Fibroblast of skin of scalp (primary cell): ENCODE results near the gene KRT3. TPM values are rescaled to one million over a fixed set of nuclear protein-coding genes. Genes with fewer than 3 reads are reported as not detected.

Source experiments
- DNase-seq: peaks from one replicate; pipeline ENCODE4 v3.0.0-alpha.2; 2013
- polyA plus RNA-seq, 2 experiments: library from polyadenylated mRNA; unstranded; fragments of 120-200 nt; gene quantifications; one replicate each; pipeline ENCODE4 v1.2.1, GENCODE V29; 2013; ENCODE audit not compliant: insufficient read length in 2 of 2

KRT3 gene
- 0.05 TPM for polyA plus RNA-seq (2013, experiment 1 of 2; ENCODE audit: insufficient read length)
- not detected for polyA plus RNA-seq (2013, experiment 2 of 2; ENCODE audit: insufficient read length)

GRCh38 chr12:52795694-52796428, at the start of gene KRT3:
KRT3 (minus strand) TSS chr12:52796117; CDS start chr12:52796042, 75 bp downstream.
- no peak for DNase-seq

- no peak for DNase-seq
Measured at GRCh38 chr12:52844386-52844785, 48.5 kb upstream of the KRT3 start.

- DNase-seq: no peak
Measured at GRCh38 chr12:52839436-52840105, 43.7 kb upstream of the KRT3 start.

DNA sequence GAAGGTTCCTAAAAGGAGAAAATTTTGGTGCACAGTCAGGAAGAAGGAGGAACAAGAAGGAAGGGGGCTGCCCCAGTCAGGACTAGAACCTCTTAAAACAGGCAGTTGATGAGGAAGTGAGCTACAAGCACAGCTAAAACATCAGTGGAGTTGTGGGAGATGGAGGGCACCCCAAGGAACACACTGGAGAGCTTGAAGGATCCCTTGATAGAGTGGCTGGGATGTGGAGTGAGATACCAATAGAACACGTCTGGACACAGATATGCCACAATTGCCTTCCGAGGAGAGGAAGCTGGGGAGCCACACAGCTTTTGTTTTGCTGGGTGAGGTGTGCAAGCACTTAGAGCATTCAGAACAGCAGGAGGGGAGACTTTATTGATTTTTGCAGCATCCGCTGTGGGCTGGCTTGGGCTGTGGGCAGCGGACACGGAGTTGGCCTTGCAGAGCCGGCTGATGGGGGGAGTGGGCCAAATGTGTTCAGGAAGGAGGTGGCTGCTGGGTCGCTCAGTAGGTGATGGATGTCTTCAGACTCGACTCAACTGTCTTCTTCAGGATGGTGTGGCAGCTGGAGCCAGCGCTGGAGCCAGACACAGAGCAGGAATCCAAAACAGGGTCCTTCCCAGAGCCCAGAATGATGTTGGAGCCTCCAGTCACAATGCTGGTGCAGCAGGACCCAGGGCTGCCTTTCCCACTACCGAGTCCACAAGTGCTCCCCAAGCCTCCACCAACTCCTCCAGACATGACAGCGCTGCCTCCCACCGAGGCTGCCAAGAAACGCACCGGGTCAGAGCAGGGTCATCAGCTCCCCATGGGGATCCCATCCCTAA, 42.9 kb upstream of the KRT3 start:
- DNase-seq: no peak

DNA sequence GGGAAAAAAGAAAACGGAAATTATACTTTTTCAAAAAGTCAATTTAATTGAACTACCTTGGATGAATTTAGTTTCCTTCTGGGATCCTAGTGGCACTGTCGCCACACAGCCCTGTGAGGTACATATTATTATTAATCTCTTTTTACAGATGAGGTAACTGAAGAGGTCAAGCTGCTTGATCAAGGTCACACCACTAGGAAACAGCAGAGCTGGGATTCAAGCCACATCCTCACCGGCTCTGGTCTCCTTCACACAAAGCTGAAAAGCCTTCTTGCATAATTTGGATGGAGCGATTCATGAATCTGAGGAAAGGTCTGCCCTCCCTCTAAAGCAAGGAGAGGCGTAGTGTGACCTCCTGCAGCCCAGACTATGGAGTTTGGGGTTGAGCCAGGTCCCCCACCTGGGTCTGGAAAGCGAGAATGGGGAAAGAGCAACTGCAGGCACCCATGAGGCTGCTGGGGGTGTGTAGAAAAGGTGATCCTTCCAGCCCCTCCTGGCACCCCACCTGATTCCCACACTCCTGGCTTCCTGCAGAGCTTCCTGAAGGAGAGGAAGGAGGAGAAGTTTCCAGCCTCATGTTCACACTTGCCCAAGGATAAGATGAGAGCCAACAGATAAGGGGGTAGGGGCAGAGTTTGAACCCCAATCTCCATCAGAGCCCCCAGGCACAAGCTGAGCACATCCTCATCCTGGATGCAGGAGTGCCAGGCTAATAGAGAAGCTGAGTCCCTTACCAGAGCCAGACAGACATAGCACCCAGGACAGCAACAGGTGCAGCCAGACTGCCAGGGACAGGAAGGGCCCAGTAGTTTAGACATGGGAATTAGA, 42.1 kb upstream of the KRT3 start:
- no peak for DNase-seq

- peak; percentile 67 for DNase-seq
Measured at GRCh38 chr12:52837413-52837741, 41.5 kb upstream of the KRT3 start.

GRCh38 chr12:52836491-52837412, 40.8 kb upstream of the KRT3 start:
- no peak for DNase-seq

DNA sequence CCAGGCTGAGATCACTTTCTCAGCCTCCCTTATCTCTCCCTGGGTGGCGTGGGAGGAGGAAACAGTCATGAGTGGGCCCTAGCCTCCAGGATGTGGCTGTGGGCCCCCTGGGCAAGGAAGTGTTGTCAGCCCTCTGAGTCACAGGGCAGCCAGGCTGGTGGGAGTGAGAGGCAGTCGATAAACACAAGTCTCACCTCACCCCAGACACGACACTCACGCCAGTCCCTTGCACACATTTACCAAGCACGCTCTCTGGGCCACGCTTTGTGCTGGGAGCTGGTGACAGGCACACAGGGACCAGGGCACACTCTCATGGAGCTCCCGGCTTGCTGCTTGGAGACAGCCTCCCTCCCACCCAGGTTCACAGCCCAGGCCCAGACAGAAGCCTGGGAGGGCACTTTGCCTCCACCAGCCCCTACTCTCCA, 40.1 kb upstream of the KRT3 start:
- DNase-seq: peak; percentile 55

DNA sequence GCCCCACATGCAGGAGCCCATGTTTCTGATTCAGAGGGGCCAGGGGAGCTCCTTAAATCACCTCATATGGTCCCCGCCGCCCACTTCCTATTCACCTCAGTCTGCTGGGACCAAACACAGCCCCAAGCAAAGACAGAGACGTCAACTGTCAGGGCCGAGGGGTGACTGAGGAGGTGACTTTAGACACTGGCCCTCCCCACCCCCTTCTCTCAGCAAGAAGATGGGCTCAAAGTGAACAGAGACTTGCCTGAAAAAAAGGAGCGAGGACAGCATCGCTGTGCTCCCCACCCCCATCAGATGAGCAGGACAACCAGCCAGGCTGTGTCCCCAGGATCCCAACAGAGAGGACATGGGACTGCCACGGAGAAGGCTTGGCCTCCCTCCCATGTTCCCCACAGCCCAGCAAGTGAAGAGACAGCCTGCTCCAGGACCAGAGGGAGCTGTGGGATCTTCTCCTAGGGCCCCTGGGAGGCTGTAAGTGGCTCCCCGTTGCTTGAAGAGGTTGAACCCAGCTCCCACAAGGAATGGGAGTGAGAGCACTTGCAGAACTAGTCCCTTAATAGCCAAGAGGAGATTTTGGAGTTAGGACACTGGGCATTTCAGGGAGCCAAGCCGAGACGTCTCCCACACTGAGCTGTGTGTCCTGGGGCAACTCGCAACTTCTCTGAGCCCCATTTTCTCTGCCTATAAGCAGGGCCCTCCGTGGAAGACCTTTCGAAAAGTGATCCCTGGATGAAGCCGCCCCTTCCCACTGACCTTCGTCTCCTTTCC, 39.5 kb upstream of the KRT3 start:
- no peak for DNase-seq

DNA sequence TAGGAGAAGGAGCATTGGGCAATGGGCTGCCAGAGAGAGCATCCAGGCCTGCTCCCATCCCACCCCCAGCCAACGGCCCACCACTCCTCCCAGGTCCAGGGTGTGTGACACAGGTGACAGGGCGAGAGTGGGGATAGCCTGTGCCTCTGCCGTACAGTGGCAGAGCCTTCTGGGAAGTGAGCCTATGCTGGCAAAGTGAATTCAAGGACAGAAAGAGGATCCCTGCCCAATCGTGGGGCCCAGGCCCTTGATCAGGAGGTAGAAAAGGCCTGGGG, 38.7 kb upstream of the KRT3 start:
- no peak for DNase-seq

- no peak for DNase-seq
Measured at GRCh38 chr12:52833922-52834726, 38.2 kb upstream of the KRT3 start, which contains the start of gene KRT79. KRT79 (minus strand) TSS chr12:52834311; CDS start chr12:52834260, 51 bp downstream.

- no peak for DNase-seq
Measured at GRCh38 chr12:52832985-52833905, 37.3 kb upstream of the KRT3 start.

- DNase-seq: no peak
Measured at GRCh38 chr12:52832451-52832850, 36.5 kb upstream of the KRT3 start.

DNA sequence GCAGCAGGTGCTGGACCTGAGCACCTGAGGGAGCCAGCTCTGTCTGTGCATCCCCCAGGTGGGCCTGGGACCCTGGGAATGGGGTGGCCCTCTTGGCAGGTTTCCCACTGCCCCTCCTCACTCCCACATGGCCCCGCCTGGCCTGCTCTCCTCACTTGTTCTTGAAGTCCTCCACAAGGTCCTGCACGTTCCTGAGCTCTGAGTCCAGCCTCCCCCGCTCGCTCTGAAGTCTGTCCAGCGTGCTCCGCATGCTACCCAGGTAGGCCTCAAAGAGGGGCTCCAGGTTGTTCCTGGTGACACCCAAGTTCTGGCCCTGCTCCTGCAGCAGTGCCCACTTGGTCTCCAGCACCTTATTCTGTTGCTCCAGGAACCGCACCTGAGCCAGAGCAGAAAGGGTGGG, 35.3 kb upstream of the KRT3 start:
- no peak for DNase-seq

- DNase-seq: no peak
Measured at GRCh38 chr12:52829986-52830770, 34.3 kb upstream of the KRT3 start.

DNA sequence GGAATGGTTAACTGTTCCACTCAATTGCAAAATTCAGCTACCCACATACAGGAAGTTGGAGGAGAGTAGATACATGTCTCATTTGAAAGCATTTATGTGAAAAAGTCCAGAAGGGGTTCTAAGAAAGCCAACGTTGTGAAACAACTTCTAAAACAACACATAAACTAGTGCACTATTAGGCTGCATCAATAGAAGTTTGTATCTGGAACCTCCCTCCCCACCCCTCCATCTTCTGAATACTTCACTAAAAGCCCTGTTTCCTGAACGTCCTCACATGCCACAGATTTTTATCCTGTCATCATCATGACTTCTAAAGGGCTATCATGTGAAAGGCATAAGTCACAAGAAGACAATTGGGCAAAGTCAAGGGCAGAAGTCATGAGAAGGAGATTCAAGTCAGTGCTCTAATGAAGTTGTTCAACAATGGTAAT, 32.7 kb upstream of the KRT3 start:
- no peak for DNase-seq

GRCh38 chr12:52828156-52828555, 32.2 kb upstream of the KRT3 start:
- no peak for DNase-seq
